Osteoblast (primary cell): ENCODE data around the gene HTRA3. TPM values are rescaled to one million over a fixed set of nuclear protein-coding genes. Genes with fewer than 3 reads are reported as not detected.

Source experiments
- DNase-seq: peaks from one replicate; pipeline ENCODE4 v3.0.0; 2011; ENCODE audit warnings: low spot score, mixed read lengths; ENCODE audit not compliant: insufficient read length; ENCODE audit errors: missing footprints
- H2AFZ ChIP-seq: 2 replicates; pipeline ENCODE4 v1.6.0; 2011; ENCODE audit warnings: mild to moderate bottlenecking, low read length
- H3K27ac ChIP-seq: 2 replicates; pipeline ENCODE4 v1.5.1; 2011; ENCODE audit warnings: mild to moderate bottlenecking, low read depth, low read length, moderate library complexity
- H3K27me3 ChIP-seq: 2 replicates; pipeline ENCODE4 v1.6.0; 2012; ENCODE audit warnings: mild to moderate bottlenecking, control low read depth, inconsistent platforms, low read length, moderate library complexity; ENCODE audit not compliant: insufficient read depth
- H3K36me3 ChIP-seq: 2 replicates; pipeline ENCODE4 v1.5.1; 2011; ENCODE audit warnings: mild to moderate bottlenecking, low read length, control low read depth, moderate library complexity; ENCODE audit not compliant: insufficient read depth
- H3K4me1 ChIP-seq: 2 replicates; pipeline ENCODE4 v1.5.1; 2011; ENCODE audit warnings: mild to moderate bottlenecking, low read length, control low read depth, moderate library complexity; ENCODE audit not compliant: insufficient read depth
- H3K4me2 ChIP-seq: 2 replicates; pipeline ENCODE4 v1.6.0; 2011; ENCODE audit warnings: mild to moderate bottlenecking, low read length; ENCODE audit not compliant: insufficient read depth
- H3K4me3 ChIP-seq: fragments of 200-600 bp; sonication (generic); 3 replicates; pipeline ENCODE4 v1.5.1; 2012; ENCODE audit warnings: mild to moderate bottlenecking, low read length, inconsistent platforms; ENCODE audit not compliant: insufficient read depth
- H3K79me2 ChIP-seq: 2 replicates; pipeline ENCODE4 v1.6.0; 2012; ENCODE audit warnings: mild to moderate bottlenecking, low read length, control low read depth, inconsistent platforms; ENCODE audit not compliant: insufficient read depth
- H3K9me3 ChIP-seq: 2 replicates; pipeline ENCODE4 v1.5.1; 2011; ENCODE audit warnings: low read depth, low read length, control low read depth
- H4K20me1 ChIP-seq: 2 replicates; pipeline ENCODE4 v1.6.0; 2012; ENCODE audit warnings: mild to moderate bottlenecking, low read length, control low read depth; ENCODE audit not compliant: insufficient read depth
- total RNA-seq: library from RNA; depleted of rRNA; stranded (reverse); fragments of >200 nt; gene quantifications from 2 replicates; pipeline ENCODE4 v1.2.3, GENCODE V29; 2012
- TF ChIP-seq, protein P1 (sequence below): IDR thresholded peaks from 2 replicates; pipeline ENCODE4 v1.5.1; 2011; ENCODE audit warnings: mild to moderate bottlenecking, low read depth, low read length, moderate library complexity; ENCODE audit errors: extremely low read depth

Gene HTRA3
- total RNA-seq, 1 donor = 4.0 TPM

DNA sequence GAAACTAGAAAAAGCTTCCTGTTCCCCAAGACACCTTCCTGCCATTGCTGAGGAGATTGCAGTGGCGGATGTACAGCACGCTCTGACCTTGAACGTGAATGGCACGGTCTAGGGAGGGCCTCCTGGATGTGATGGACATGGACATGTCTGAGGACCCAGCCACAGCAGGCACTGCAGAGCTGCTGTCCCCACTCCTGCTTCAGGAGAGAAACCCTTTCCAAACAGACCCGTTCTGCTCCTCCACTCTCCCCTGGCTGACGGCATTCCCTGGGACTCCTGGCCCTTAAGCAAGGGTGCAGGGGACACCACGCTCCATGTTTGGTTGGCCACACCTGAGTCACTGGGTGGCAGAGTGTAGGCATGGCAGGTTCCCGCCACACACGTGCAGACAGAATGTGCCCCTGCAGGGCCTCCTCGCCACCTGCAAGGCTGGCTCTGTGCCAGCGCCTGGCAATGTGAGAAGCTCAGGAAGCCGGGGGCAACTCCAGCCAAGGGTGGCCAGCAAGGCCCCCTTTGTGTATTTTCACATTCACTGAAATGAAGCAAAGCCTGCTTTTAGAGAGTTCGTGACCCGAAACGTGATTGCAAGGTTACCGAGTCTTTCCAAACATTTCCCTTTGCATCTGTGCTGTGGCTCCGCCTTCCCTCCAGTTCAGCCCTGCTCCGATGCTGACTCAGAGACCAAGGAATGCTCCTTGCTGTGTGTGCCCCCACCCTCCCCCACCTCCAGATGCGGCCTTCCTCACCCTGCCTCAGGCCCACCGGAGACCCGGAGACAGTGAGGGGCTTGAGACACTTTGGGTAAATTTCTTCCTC is 46.1 kb downstream of the HTRA3 start:
- Histone ChIP-seq H3K9me3 (no peaks in the 10 kb centered on the region), H3K79me2 (no peaks in the 10 kb centered on the region), H3K4me3 (peak overlapping the region; percentile 57), H4K20me1 (no peaks in the 10 kb centered on the region), H2AFZ (peak overlapping the region; percentile 56), H3K36me3 (no peaks in the 10 kb centered on the region), H3K27me3 (peaks cover 11% of the 10 kb centered on the region), H3K4me2 (peak overlapping the region; percentile 80), H3K4me1 (peaks cover 11% of the 10 kb centered on the region), H3K27ac (no peak overlapping the region)
- TF ChIP-seq, protein P1, sequence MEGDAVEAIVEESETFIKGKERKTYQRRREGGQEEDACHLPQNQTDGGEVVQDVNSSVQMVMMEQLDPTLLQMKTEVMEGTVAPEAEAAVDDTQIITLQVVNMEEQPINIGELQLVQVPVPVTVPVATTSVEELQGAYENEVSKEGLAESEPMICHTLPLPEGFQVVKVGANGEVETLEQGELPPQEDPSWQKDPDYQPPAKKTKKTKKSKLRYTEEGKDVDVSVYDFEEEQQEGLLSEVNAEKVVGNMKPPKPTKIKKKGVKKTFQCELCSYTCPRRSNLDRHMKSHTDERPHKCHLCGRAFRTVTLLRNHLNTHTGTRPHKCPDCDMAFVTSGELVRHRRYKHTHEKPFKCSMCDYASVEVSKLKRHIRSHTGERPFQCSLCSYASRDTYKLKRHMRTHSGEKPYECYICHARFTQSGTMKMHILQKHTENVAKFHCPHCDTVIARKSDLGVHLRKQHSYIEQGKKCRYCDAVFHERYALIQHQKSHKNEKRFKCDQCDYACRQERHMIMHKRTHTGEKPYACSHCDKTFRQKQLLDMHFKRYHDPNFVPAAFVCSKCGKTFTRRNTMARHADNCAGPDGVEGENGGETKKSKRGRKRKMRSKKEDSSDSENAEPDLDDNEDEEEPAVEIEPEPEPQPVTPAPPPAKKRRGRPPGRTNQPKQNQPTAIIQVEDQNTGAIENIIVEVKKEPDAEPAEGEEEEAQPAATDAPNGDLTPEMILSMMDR = no peak
- DNase-seq = peak; percentile 97

DNA sequence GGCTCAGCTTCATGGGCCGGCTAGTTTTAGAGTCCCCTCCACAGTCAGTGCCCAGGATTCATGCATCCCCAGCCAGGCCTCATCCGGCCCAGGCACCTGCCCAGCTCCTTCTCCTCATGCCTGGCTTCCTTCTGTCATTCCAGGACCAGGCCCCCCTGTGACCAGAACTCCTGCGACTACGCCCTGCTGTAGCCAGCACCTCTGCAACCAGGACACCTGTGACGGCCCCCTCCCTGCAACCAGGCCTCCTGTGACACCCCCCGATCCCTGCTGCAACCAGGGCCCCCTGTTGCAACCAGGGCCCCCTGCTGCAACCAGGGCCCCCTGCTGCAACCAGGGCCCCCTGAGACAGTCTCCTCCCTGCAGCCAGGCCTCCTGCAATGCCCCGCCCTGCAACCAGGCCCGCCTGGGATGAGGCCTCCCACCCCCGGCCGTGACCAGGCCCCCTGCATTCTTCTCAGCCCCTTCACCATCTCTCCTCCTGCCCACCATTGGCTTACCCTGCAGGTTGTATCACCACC is 46.8 kb downstream of the HTRA3 start:
- no peaks in the 10 kb centered on the region for H3K9me3 ChIP-seq
- TF ChIP-seq, protein P1 = no peak
- H4K20me1 ChIP-seq = no peaks in the 10 kb centered on the region
- H3K4me3 ChIP-seq = no peak overlapping the region
- H3K36me3 ChIP-seq = no peaks in the 10 kb centered on the region
- peaks cover 8% of the 10 kb centered on the region for H3K27me3 ChIP-seq
- peak overlapping the region; percentile 56 for H2AFZ ChIP-seq
- H3K79me2 ChIP-seq = no peaks in the 10 kb centered on the region
- H3K4me1 ChIP-seq = peaks cover 11% of the 10 kb centered on the region
- no peak overlapping the region for H3K27ac ChIP-seq
- peak overlapping the region; percentile 80 for H3K4me2 ChIP-seq
- peak; percentile 27 for DNase-seq

DNA sequence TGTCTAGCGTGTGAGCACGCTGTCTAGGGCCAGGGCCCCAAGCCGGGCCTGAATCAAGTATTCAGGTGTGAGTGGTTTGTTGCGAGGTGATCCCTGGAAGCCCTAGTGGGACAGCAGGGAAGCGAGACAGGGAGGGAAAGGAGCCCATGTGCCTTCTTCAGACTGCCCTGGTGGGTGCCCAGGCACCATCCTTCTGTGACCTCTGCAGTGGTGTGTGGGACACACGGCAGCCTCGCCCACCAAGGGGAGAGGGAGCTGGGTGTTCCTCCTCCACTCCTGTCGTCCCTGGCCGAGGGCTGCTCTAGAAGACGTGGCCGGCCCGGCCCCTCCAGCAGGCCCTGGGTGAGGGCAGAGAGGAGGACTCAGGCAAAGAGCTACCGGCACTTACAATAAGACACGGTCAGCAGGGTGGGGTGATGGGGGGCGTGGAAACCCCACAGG is 47.4 kb downstream of the HTRA3 start:
- no peak overlapping the region for H3K4me2 ChIP-seq
- H3K4me3 ChIP-seq = no peak overlapping the region
- no peak overlapping the region for H3K27ac ChIP-seq
- no peaks in the 10 kb centered on the region for H3K36me3 ChIP-seq
- H3K27me3 ChIP-seq = peaks cover 7% of the 10 kb centered on the region
- H4K20me1 ChIP-seq = no peaks in the 10 kb centered on the region
- H3K79me2 ChIP-seq = no peaks in the 10 kb centered on the region
- H3K4me1 ChIP-seq = peaks cover 11% of the 10 kb centered on the region
- DNase-seq = peak; percentile 22
- TF ChIP-seq, protein P1 = no peak
- H2AFZ ChIP-seq = no peak overlapping the region
- H3K9me3 ChIP-seq = no peaks in the 10 kb centered on the region

DNA sequence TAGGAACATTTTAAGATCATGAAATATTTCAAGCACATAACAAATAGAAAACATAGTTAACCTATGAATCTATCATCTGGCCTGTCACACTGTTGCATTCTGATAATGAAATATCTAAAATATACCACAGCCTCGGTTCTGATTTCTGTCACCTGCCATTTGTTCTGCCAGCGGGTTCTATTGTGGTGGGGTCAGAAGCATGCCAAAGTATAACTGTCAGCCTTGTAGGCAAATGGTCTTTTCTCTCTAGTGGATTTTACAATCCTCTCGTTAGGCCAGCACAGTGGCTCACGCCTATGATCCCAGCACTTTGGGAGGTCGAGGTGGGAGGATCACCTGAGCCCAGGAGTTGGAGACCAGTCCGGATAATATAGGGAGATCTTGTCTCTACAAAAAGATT is 47.9 kb downstream of the HTRA3 start:
- Histone ChIP-seq H3K9me3 (no peaks in the 10 kb centered on the region), H3K4me1 (peaks cover 11% of the 10 kb centered on the region), H3K27me3 (peaks cover 7% of the 10 kb centered on the region), H3K4me2 (no peak overlapping the region), H2AFZ (no peak overlapping the region), H3K4me3 (no peak overlapping the region), H3K79me2 (no peaks in the 10 kb centered on the region), H4K20me1 (no peaks in the 10 kb centered on the region), H3K36me3 (no peaks in the 10 kb centered on the region), H3K27ac (no peak overlapping the region)
- TF ChIP-seq, protein P1 = no peak
- no peak for DNase-seq
